Measurements from ENCODE around the gene CTNNBL1.
A peak's percentile ranks its signal among the peaks of the same experiment; 100 is the strongest.
"Not testable (repeated sequence)": the region's sequence is repeated elsewhere in the genome, so short reads cannot be mapped to it uniquely, and the experiment has no call there.

Gene CTNNBL1

GRCh38 chr20:37693635-37694626 lies at the start of gene CTNNBL1:
Gene CTNNBL1, plus strand, starts transcription at chr20:37694030. Its CDS starts 93 bp downstream, at chr20:37694123.
- peak; percentile 89 for DNase-seq

GRCh38 chr20:37644605-37645004 lies 49.2 kb upstream of the CTNNBL1 start:
- no peak for DNase-seq

DNA sequence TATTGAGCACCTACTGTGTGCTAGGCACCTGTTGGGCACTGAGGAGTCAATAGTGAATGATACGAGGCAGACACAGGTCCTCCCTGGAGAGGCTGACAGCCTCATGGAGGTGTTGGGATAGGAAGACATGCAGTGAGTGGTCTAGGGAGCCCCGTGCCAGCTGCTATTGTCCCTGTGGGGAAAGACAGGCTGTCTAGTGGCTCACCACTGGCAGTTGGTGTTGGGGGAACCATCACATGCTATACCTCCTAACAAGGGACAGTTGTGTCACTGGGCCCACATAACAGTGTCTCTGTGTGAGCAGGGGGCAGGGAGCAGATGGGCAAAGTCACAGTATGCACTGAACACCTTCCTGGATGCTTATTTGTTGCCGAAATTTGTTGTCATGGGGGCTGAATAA lies 45.9 kb upstream of the CTNNBL1 start:
- no peak for DNase-seq

DNA sequence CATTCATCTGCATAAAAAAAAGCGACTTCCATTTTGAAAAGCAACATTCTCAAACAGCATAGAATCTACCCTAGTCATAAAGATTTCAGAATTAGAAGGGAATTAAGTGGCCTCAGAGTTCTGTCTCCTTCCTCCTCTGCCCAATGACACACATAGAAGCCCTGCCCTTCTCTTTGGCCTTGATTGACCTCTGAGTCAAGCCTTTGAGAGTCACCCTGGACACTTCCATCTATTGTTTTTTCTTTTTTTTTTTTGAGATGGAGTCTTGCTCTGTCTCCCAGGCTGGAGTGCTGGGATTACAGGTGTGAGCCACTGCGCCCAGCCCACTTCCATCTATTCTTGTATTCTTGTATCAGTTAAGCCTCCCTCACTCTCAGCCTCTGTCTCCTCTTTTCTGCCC lies 44.8 kb upstream of the CTNNBL1 start:
- no peak for DNase-seq

GRCh38 chr20:37649676-37650370 lies 44.0 kb upstream of the CTNNBL1 start:
- no peak for DNase-seq

DNA sequence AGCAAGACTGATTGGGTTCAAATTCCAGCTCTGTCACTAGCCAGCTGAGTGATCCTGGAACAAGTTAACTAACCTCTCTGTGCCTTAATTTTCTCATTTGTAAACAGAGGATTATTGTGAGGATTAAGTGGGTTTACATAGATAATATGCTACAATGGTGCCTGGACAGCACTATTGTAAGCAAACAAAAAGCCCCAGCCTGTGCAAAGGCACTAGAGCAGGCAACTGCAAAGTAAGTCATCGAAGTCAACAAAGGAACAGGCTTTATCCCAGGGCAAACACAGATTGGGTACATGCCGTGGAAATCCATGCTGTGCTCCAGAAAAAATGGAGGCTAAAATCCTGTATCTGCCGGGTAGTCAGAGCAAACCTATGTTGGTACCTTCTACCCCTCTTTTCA lies 43.2 kb upstream of the CTNNBL1 start:
- DNase-seq = no peak

DNA sequence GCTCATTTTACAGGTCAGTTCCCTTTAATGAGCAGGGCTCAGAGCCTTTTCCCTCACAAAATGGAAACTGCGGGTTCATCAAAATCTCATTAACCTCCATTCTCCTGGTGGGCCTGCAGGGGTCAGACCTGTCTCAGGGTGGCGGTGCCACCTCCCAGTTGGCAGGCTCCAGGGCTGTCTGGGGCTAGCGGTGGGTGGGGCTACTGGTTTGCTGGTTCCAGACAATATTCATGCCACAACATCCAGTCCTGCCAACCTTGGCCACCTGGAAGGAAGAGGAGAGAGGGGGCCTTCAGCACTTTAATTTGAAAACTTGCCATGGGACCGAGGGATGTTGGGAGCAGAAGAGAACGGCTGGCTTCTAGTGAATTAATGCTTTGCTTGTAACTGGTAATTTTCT lies 41.9 kb upstream of the CTNNBL1 start:
- no peak for DNase-seq

- DNase-seq = no peak
Measured at GRCh38 chr20:37656945-37657344, 36.9 kb upstream of the CTNNBL1 start.

- no peak for DNase-seq
Measured at GRCh38 chr20:37657924-37658804, 35.7 kb upstream of the CTNNBL1 start.

- no peak for DNase-seq
Measured at GRCh38 chr20:37661519-37661918, 32.3 kb upstream of the CTNNBL1 start.

- no peak for DNase-seq
Measured at GRCh38 chr20:37662308-37662707, 31.5 kb upstream of the CTNNBL1 start.

GRCh38 chr20:37664595-37664994 lies 29.2 kb upstream of the CTNNBL1 start:
- DNase-seq = not testable (repeated sequence)

- DNase-seq = no peak
Measured at GRCh38 chr20:37668166-37668565, 25.7 kb upstream of the CTNNBL1 start.

DNA sequence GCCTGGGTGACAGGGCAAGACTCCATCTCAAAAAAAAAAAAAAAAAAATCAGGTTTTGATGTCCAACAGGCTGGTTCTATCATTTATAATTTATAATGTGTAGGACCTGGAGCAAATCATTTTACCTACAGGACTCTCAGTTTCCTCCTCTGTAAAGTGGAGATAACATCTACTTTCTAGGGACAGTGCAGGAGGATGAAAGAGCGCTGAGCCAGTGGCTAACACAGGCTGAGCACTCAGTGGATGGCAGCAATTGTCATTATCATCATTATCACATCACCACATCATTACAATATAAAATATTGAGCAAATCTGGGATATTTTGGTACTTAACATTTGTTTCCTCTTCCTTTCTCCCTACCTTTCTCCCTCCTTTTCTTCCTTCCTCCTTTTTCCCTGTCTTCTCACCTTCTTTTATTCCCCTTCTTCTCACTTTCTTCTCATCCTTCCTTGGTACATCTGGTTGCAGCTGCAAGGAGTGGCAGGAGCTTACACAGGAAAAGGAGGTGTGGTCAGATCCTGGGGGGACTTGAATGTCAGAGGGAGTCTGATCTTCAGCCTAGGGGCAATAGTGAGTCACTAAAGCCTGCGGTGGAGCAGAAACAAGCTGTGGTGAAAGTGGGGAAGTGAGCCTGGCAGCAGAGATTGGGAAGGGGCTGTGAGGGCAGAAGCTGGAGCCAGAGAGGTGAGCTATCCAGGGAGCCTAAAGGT lies 24.6 kb upstream of the CTNNBL1 start:
- DNase-seq = no peak

DNA sequence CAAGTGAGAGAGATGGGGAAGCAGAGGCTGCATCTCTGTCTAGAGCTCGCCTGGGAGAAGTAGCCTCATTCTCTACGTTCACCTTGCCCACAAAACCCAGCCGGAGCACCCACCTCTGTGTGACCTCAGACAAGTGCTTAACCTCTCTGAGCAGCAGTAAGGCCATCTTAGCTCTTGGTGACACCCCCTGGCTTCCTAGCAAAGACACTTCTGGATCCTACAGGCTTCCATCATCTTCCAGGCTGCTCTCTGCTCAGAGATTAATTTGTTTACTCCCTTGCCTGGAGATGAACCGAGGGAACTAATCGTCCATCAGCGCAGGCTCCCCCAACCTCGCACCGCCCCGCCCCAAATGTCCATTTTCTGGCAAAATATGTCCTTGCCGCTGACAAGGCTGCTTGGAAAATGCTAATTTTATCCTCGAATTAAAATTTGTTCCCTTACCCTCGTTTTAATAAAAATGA lies 24.0 kb upstream of the CTNNBL1 start:
- no peak for DNase-seq

DNA sequence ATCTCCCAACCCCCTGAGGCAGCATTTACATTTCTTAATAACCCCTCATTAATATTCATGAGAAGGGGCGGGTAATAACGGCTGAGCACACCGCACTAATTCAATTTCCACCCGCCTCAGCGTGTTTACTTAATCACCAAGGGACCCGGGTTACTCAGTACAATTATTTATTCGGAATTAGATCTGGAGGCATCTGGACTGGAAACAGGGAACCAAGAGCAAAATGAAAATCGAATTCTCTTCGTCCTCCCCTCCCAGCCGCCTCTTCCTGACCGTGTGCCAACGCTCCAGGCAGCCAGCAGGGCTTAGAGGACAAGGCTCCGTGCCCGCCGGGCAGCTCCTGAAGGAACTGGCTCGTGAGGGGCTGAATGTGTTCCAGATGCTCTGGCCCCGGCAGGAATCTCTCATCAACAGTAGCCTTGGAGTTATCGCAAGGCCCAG lies 23.5 kb upstream of the CTNNBL1 start:
- DNase-seq = no peak

DNA sequence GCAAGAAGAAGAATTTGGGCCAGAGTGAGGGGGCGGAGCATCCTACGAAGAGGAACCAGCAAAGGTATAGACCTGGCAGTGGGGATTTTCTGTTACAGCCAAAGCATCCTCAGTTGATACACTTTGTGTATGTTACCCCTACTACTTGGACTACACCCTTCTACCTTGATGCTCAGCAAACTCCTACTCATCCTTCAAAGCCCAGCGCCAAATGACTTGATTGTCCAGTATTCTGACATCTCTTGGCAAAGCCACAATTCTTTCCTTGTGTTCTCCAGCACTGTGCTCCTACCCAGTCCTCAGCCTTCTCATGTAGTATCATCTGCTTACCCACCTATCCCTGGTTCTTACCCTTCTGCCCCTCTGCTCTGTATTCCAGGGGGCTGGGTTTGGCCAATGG lies 21.7 kb upstream of the CTNNBL1 start:
- no peak for DNase-seq

GRCh38 chr20:37673444-37673843 lies 20.4 kb upstream of the CTNNBL1 start:
- DNase-seq = no peak

GRCh38 chr20:37676440-37676839 lies 17.4 kb upstream of the CTNNBL1 start:
- no peak for DNase-seq

GRCh38 chr20:37677969-37678861 lies 15.6 kb upstream of the CTNNBL1 start:
- DNase-seq = no peak

GRCh38 chr20:37679751-37680150 lies 14.1 kb upstream of the CTNNBL1 start:
- not testable (repeated sequence) for DNase-seq
